GM13977 (cell line): Measurements from ENCODE around the gene STK11IP.

Experiments used
- DNase-seq: peaks from one replicate; pipeline ENCODE4 v3.0.0; 2012; ENCODE audit warnings: low spot score
- in situ Hi-C: fragments of 300-500 bp; cut with MboI; formaldehyde crosslinking; loops from one replicate; pipeline ENCODE4 v1.12.0; 2022; ENCODE audit warnings: low sequenced_read_pairs, low pct_unique_long_range_greater_than_20kb, mixed read lengths, inconsistent platforms; ENCODE audit not compliant: unreplicated experiment
- TF ChIP-seq, protein P1 (sequence below): IDR thresholded peaks from 2 replicates; pipeline ENCODE4 v1.5.1; 2012; ENCODE audit warnings: mild to moderate bottlenecking, control low read depth; ENCODE audit not compliant: insufficient read depth; ENCODE audit errors: extremely low read depth, missing control alignments

Gene STK11IP

DNA sequence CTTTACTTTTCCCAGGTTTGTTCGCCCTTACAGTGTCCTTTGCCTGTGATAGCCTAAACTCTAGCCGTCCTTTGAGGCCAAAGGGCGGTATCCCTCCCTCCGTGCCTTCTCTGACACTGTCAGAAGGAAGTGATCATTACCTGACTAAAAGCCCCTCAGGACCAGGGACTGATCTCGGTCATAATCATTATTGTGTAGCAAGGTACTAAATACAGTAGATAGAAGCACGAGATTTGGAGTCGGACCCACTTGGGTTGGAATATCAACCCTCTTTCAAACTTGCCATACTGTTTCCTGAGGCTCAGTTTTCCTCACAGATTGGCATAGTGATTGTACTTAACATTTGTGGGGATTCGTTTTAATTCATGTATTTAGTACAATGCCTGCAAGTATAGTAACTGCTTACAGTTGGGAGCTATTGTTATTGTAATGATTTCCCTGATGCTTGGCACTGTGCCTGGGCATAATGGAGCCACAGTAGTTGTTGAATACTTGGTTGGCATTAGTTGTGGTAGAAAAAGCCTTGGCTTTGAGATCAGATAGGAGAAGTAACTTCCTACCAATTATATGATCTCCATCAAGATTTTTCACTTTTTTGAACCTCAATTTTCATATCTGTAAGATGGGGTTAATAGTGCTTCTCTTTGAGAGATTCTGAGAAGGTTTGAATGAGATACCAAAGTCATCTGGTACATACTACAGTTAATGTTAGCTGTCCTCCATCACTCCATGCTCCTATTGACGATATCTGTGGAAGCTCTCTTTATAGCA lies 836 bp downstream of the STK11IP start:
- in situ Hi-C loops = no loop called here
- TF ChIP-seq, protein P1, sequence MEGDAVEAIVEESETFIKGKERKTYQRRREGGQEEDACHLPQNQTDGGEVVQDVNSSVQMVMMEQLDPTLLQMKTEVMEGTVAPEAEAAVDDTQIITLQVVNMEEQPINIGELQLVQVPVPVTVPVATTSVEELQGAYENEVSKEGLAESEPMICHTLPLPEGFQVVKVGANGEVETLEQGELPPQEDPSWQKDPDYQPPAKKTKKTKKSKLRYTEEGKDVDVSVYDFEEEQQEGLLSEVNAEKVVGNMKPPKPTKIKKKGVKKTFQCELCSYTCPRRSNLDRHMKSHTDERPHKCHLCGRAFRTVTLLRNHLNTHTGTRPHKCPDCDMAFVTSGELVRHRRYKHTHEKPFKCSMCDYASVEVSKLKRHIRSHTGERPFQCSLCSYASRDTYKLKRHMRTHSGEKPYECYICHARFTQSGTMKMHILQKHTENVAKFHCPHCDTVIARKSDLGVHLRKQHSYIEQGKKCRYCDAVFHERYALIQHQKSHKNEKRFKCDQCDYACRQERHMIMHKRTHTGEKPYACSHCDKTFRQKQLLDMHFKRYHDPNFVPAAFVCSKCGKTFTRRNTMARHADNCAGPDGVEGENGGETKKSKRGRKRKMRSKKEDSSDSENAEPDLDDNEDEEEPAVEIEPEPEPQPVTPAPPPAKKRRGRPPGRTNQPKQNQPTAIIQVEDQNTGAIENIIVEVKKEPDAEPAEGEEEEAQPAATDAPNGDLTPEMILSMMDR = no peak
- peak; percentile 3 for DNase-seq

DNA sequence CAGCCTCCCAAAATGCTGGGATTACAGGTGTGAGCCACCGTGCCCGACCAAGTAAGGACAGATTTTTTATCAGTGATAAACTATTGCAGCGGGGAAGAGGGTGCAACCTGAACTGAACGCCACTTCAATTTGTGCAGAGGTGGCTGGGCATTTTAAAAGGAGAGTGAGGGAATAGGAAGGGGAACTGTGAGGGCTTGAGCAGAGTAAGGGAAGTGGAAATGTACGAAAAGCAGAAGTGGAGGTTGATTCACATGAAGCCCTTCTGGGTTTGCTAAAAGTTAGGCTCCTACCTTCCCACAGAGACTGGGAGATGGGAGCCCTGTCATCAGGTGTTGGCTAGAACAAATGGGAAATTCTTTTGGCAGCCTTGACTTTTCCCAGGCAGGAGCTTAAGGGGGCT lies 6.1 kb downstream of the STK11IP start:
- in situ Hi-C loops = no loop called here
- TF ChIP-seq, protein P1 = no peak
- DNase-seq = no peak

DNA sequence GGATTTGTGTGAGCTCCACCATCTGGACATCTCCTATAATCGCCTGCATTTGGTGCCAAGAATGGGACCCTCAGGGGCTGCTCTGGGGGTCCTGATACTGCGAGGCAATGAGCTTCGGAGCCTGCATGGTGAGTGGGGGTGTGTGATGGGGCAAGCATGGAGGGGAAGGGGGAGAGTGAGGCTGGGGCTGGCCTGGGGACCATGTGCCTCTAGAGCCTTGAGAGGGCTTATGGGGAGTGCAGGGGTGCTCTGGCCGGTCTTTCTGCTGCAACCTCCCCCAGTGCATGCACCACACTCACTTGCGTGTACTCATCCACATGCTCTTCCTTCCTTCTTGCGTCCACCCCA lies 7.9 kb downstream of the STK11IP start:
- TF ChIP-seq, protein P1 = no peak
- in situ Hi-C loops = no loop called here
- no peak for DNase-seq

DNA sequence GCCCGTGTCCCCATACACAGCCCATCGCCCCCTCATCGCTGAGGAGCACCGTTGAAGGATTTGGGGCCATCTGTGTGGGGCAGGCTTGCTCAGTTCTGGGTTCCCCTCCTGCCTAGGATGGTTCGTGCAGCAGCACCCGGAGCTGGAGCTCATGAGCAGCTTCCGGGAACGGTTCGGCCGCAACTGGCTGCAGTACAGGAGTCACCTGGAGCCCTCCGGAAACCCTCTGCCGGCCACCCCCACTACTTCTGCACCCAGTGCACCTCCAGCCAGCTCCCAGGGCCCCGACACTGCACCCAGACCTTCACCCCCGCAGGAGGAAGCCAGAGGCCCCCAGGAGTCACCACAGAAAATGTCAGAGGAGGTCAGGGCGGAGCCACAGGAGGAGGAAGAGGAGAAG lies 10.3 kb downstream of the STK11IP start:
- TF ChIP-seq, protein P1 = no peak
- DNase-seq = no peak
- in situ Hi-C loops = no loop called here

DNA sequence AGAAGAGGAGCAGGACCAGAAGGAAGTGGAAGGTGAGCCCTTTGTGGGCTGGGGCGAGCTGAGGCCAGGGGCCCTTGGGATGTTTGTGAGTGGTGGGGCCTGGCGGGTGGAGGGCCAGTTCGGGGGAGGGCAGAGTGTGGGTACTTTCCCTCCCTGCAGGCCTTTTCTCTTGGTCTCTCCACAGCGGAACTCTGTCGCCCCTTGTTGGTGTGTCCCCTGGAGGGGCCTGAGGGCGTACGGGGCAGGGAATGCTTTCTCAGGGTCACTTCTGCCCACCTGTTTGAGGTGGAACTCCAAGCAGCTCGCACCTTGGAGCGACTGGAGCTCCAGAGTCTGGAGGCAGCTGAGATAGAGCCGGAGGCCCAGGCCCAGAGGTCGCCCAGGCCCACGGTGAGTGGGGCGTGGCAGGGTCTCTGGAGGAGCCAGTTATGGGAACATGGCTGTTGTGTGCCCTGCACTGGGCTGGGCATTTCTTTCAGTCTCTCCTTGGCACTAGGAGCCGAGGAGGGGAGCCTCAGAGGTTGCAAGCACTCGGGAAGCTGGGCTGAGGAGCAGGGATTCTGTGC lies 10.8 kb downstream of the STK11IP start:
- no peak for DNase-seq
- TF ChIP-seq, protein P1 = no peak
- in situ Hi-C loops = no loop called here

DNA sequence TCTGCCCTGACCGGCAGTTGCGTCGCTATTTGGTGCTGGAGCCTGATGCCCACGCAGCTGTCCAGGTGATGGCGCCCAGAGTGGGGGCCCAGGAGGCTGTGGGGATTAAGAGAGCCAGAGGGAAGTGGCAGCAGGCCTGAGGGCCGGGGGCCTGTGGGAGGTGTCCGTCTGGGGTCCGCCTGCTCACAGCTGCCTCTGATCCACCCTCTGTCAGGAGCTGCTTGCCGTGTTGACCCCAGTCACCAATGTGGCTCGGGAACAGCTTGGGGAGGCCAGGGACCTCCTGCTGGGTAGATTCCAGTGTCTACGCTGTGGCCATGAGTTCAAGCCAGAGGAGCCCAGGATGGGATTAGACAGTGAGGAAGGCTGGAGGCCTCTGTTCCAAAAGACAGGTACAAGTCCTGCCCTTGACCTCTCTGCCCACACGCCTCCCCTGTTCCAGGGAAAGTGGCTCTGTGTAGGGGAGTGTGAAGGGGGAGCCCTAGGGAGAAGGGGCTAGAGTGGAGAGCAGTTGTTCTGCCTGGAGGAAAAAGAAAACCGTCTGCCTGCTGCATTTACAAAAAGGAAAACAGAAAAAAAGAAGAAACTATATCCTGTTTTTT lies 11.6 kb downstream of the STK11IP start:
- no peak for DNase-seq
- TF ChIP-seq, protein P1 = no peak
- in situ Hi-C loops = no loop called here
